GM23338 (cell line): ENCODE data around the gene CCDC27. TPM values are rescaled to one million over a fixed set of nuclear protein-coding genes. Genes with fewer than 3 reads are reported as not detected.

Source experiments
- CREB1 ChIP-seq: fragments of 250-450 bp; sonication (Bioruptor Pico); IDR thresholded peaks from 2 replicates; pipeline ENCODE4 v1.5.0; 2020; ENCODE audit warnings: low read depth, mild to moderate bottlenecking, moderate library complexity
- polyA plus RNA-seq: library from polyadenylated mRNA; unstranded; fragments of >200 nt; fragmentation: Nextera tagmentation; extraction: Ambion mirVana; gene quantifications from 2 replicates; pipeline ENCODE4 v1.2.1, GENCODE V29; 2016
- total RNA-seq: library from RNA; depleted of rRNA; stranded (reverse); fragments of >200 nt; shearing (Covaris generic); gene quantifications from 2 replicates; pipeline ENCODE4 v1.2.3, GENCODE V29; 2014
- TF ChIP-seq, protein P1 (sequence below): fragments of 250-450 bp; sonication (Bioruptor Pico); IDR thresholded peaks from 2 replicates; pipeline ENCODE4 v1.5.0; 2020; ENCODE audit warnings: mild to moderate bottlenecking, moderate library complexity
- TF ChIP-seq, protein P2 (sequence below): IDR thresholded peaks from one replicate; pipeline ENCODE4 v1.6.1; 2018; ENCODE audit warnings: antibody characterized with exemption; ENCODE audit not compliant: unreplicated experiment

The CCDC27 gene
- total and polyA plus RNA-seq, 2 experiments from 2014 or later: 0.18 to 0.45 TPM

DNA sequence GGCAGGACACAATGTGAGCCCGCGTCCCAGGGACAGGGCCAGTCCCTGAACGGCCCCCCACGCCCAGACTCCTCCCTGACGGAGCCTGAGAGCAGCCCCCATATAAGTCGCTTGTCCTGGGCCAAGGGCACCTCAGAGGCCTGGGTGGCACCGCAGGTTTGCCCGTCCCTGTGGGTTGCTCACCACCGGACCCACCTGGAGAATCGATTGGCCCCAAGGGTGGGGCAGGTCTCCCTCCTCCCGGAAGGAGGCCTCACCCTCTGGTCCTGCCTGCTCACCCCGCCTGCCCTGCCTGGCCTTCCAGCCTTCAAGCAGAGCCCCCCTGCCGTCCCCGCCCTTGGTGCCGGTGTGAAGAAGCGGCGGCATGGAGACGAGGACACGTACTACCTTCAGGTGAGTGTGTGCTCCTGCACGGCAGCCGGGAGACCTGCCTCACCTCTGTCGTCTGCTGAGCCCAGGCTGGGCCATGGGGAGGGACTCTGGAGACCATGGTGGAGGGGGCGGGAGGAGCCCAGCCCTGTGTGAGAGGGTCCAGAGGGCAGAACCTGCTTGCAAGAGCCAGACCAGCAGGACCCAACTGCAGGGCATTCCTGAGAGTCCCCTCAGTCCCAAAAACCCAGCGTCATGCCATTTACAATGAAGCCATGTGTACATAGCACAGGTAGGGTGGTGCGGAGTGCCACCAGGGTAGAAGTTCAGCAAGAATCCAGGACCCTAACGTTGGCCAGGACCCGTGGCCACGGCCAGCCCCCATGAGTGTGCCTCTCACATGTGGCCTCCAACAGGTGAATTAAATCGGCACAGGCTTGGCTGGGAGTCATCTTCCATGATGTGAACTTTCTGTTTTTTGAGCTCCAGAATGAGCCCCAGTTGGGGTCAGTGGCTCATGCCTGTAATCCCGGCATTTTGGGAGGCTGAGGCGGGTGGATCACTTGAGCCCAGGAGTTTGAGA is 24.1 kb upstream of the CCDC27 start (continued):
- TF ChIP-seq, protein P1, sequence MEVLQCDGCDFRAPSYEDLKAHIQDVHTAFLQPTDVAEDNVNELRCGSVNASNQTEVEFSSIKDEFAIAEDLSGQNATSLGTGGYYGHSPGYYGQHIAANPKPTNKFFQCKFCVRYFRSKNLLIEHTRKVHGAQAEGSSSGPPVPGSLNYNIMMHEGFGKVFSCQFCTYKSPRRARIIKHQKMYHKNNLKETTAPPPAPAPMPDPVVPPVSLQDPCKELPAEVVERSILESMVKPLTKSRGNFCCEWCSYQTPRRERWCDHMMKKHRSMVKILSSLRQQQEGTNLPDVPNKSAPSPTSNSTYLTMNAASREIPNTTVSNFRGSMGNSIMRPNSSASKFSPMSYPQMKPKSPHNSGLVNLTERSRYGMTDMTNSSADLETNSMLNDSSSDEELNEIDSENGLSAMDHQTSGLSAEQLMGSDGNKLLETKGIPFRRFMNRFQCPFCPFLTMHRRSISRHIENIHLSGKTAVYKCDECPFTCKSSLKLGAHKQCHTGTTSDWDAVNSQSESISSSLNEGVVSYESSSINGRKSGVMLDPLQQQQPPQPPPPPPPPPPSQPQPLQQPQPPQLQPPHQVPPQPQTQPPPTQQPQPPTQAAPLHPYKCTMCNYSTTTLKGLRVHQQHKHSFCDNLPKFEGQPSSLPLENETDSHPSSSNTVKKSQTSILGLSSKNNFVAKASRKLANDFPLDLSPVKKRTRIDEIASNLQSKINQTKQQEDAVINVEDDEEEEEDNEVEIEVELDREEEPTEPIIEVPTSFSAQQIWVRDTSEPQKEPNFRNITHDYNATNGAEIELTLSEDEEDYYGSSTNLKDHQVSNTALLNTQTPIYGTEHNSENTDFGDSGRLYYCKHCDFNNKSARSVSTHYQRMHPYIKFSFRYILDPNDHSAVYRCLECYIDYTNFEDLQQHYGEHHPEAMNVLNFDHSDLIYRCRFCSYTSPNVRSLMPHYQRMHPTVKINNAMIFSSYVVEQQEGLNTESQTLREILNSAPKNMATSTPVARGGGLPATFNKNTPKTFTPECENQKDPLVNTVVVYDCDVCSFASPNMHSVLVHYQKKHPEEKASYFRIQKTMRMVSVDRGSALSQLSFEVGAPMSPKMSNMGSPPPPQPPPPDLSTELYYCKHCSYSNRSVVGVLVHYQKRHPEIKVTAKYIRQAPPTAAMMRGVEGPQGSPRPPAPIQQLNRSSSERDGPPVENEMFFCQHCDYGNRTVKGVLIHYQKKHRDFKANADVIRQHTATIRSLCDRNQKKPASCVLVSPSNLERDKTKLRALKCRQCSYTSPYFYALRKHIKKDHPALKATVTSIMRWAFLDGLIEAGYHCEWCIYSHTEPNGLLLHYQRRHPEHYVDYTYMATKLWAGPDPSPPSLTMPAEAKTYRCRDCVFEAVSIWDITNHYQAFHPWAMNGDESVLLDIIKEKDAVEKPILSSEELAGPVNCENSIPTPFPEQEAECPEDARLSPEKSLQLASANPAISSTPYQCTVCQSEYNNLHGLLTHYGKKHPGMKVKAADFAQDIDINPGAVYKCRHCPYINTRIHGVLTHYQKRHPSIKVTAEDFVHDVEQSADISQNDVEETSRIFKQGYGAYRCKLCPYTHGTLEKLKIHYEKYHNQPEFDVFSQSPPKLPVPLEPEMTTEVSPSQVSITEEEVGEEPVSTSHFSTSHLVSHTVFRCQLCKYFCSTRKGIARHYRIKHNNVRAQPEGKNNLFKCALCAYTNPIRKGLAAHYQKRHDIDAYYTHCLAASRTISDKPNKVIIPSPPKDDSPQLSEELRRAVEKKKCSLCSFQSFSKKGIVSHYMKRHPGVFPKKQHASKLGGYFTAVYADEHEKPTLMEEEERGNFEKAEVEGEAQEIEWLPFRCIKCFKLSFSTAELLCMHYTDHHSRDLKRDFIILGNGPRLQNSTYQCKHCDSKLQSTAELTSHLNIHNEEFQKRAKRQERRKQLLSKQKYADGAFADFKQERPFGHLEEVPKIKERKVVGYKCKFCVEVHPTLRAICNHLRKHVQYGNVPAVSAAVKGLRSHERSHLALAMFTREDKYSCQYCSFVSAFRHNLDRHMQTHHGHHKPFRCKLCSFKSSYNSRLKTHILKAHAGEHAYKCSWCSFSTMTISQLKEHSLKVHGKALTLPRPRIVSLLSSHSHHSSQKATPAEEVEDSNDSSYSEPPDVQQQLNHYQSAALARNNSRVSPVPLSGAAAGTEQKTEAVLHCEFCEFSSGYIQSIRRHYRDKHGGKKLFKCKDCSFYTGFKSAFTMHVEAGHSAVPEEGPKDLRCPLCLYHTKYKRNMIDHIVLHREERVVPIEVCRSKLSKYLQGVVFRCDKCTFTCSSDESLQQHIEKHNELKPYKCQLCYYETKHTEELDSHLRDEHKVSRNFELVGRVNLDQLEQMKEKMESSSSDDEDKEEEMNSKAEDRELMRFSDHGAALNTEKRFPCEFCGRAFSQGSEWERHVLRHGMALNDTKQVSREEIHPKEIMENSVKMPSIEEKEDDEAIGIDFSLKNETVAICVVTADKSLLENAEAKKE (CRISPR knock-in tag): no peak
- TF ChIP-seq, protein P2, sequence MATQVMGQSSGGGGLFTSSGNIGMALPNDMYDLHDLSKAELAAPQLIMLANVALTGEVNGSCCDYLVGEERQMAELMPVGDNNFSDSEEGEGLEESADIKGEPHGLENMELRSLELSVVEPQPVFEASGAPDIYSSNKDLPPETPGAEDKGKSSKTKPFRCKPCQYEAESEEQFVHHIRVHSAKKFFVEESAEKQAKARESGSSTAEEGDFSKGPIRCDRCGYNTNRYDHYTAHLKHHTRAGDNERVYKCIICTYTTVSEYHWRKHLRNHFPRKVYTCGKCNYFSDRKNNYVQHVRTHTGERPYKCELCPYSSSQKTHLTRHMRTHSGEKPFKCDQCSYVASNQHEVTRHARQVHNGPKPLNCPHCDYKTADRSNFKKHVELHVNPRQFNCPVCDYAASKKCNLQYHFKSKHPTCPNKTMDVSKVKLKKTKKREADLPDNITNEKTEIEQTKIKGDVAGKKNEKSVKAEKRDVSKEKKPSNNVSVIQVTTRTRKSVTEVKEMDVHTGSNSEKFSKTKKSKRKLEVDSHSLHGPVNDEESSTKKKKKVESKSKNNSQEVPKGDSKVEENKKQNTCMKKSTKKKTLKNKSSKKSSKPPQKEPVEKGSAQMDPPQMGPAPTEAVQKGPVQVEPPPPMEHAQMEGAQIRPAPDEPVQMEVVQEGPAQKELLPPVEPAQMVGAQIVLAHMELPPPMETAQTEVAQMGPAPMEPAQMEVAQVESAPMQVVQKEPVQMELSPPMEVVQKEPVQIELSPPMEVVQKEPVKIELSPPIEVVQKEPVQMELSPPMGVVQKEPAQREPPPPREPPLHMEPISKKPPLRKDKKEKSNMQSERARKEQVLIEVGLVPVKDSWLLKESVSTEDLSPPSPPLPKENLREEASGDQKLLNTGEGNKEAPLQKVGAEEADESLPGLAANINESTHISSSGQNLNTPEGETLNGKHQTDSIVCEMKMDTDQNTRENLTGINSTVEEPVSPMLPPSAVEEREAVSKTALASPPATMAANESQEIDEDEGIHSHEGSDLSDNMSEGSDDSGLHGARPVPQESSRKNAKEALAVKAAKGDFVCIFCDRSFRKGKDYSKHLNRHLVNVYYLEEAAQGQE: no peak
- no peak for TF ChIP-seq CREB1 (CRISPR knock-in tag)
